Activated naive CD8-positive, alpha-beta T cell treated with anti-CD3 and anti-CD28 coated beads, Interleukin-2, amount 50 U/mL, for 16 hours (primary cell): Measurements from ENCODE around the gene PDE6A.

Experiments used
- DNase-seq: peaks from one replicate; pipeline ENCODE4 v3.0.0-alpha.2; 2020; ENCODE audit warnings: low read depth, low spot score

PDE6A gene

GRCh38 chr5:149930749-149931574, 13.6 kb downstream of the PDE6A start:
- DNase-seq, result no peak

- DNase-seq, result no peak
Observed at GRCh38 chr5:149930043-149930748, 14.4 kb downstream of the PDE6A start.

- DNase-seq, result no peak
Observed at GRCh38 chr5:149924486-149924885, 20.1 kb downstream of the PDE6A start.

- no peak for DNase-seq
Observed at GRCh38 chr5:149922950-149923349, 21.6 kb downstream of the PDE6A start.

GRCh38 chr5:149921597-149921996, 23.0 kb downstream of the PDE6A start:
- DNase-seq, result no peak

GRCh38 chr5:149917073-149917676, 27.4 kb downstream of the PDE6A start:
- DNase-seq, result no peak

GRCh38 chr5:149916334-149917072, 28.1 kb downstream of the PDE6A start:
- DNase-seq, result no peak

- no peak for DNase-seq
Observed at GRCh38 chr5:149915392-149916260, 29.0 kb downstream of the PDE6A start.

GRCh38 chr5:149913436-149914419, 30.9 kb downstream of the PDE6A start:
- DNase-seq, result no peak

GRCh38 chr5:149912226-149912871, 32.2 kb downstream of the PDE6A start:
- DNase-seq, result no peak

GRCh38 chr5:149911031-149911430, 33.6 kb downstream of the PDE6A start:
- DNase-seq, result no peak

GRCh38 chr5:149907828-149908227, 36.8 kb downstream of the PDE6A start:
- no peak for DNase-seq

- DNase-seq, result no peak
Observed at GRCh38 chr5:149904977-149905376, 39.6 kb downstream of the PDE6A start.

- DNase-seq, result no peak
Observed at GRCh38 chr5:149904293-149904886, 40.2 kb downstream of the PDE6A start.

- no peak for DNase-seq
Observed at GRCh38 chr5:149903404-149903803, 41.2 kb downstream of the PDE6A start.

- no peak for DNase-seq
Observed at GRCh38 chr5:149902177-149902576, 42.4 kb downstream of the PDE6A start.

- DNase-seq, result no peak
Observed at GRCh38 chr5:149901511-149901910, 43.1 kb downstream of the PDE6A start.

- no peak for DNase-seq
Observed at GRCh38 chr5:149900390-149900789, 44.2 kb downstream of the PDE6A start.

GRCh38 chr5:149898811-149899210, 45.8 kb downstream of the PDE6A start:
- no peak for DNase-seq
